Kidney epithelial cell (primary cell): ENCODE results near the gene RITA1. TPM values are rescaled to one million over a fixed set of nuclear protein-coding genes. Genes with fewer than 3 reads are reported as not detected.
A peak's percentile ranks its signal among the peaks of the same experiment; 100 is the strongest.

Experiments used
- DNase-seq: peaks from one replicate; pipeline ENCODE4 v3.0.0-alpha.2; 2010; ENCODE audit warnings: low read depth
- H3K27me3 ChIP-seq: 2 replicates; pipeline ENCODE4 v1.6.0; 2011; ENCODE audit warnings: low read length; ENCODE audit not compliant: control insufficient read depth, insufficient read depth
- H3K36me3 ChIP-seq: 2 replicates; pipeline ENCODE4 v1.5.1; 2011; ENCODE audit warnings: low read length; ENCODE audit not compliant: control insufficient read depth, insufficient read depth
- H3K4me3 ChIP-seq: 2 replicates; pipeline ENCODE4 v1.5.1; 2011; ENCODE audit warnings: low read depth, mild to moderate bottlenecking, control low read depth, low read length
- CTCF ChIP-seq: IDR thresholded peaks from 2 replicates; pipeline ENCODE4 v1.5.1; 2011; ENCODE audit warnings: mild to moderate bottlenecking, moderate library complexity, low read length, control low read depth, inconsistent platforms; ENCODE audit not compliant: insufficient read depth, poor library complexity, severe bottlenecking
- total RNA-seq: library from RNA; depleted of rRNA; stranded (reverse); fragments of >200 nt; gene quantifications from 2 replicates; pipeline ENCODE4 v1.2.3, GENCODE V29; 2015

Gene RITA1
- total RNA-seq, 1 donor from 2014 or later = 33.6 TPM

- Histone ChIP-seq H3K36me3 (no peaks in the 10 kb centered on the region), H3K27me3 (no peaks in the 10 kb centered on the region), H3K4me3 (no peak overlapping the region)
- no peak for DNase-seq
- no peak for TF ChIP-seq CTCF
These were observed 54.4 kb downstream of the RITA1 start for GRCh38 chr12:113239811-113240331.

- no peak for DNase-seq
- H3K27me3 ChIP-seq = no peaks in the 10 kb centered on the region
- H3K36me3 ChIP-seq = no peaks in the 10 kb centered on the region
- H3K4me3 ChIP-seq = no peak overlapping the region
- TF ChIP-seq CTCF = no peak
These were observed 54.9 kb downstream of the RITA1 start for GRCh38 chr12:113240395-113240794.

- DNase-seq = peak; percentile 98
- no peaks in the 10 kb centered on the region for H3K36me3 ChIP-seq
- H3K4me3 ChIP-seq = no peak overlapping the region
- TF ChIP-seq CTCF = no peak
- no peaks in the 10 kb centered on the region for H3K27me3 ChIP-seq
These were observed 55.9 kb downstream of the RITA1 start for GRCh38 chr12:113241191-113242025.

Other genes starting within 250 kb of the RITA1 start
- 26.4 and 29.0 TPM in 2 replicates for gene OAS3, start 247.2 kb upstream of the RITA1 start, total RNA-seq
- 1.0 and 3.6 TPM in 2 replicates for gene OAS2, start 207.2 kb upstream of the RITA1 start, total RNA-seq
- gene DTX1, start 129.0 kb upstream of the RITA1 start, total RNA-seq = 0.89 and 1.8 TPM in 2 replicates
- gene RASAL1, start 50.0 kb upstream of the RITA1 start, total RNA-seq = 1.1 and 1.8 TPM in 2 replicates
- not detected in 2 replicates for gene CFAP73, start 36.0 kb upstream of the RITA1 start, total RNA-seq
- 73.9 and 77.6 TPM in 2 replicates for gene DDX54, start 243 bp upstream of the RITA1 start, total RNA-seq
- 25.8 and 34.9 TPM in 2 replicates for gene TPCN1, start 35.7 kb downstream of the RITA1 start, total RNA-seq
- gene SLC8B1, start 149.4 kb downstream of the RITA1 start, total RNA-seq = 40.2 and 41.1 TPM in 2 replicates
- gene PLBD2, start 172.9 kb downstream of the RITA1 start, total RNA-seq = 54.3 and 71.5 TPM in 2 replicates
- gene SDS, start 218.2 kb downstream of the RITA1 start, total RNA-seq = not detected in 2 replicates
- 9.1 and 14.5 TPM in 2 replicates for gene SDSL, start 236.7 kb downstream of the RITA1 start, total RNA-seq